LNCAP (cell line): ENCODE data around the gene RANBP3.

Source experiments
- TF ChIP-seq, protein P1 (sequence below): fragments of 450-650 bp; IDR thresholded peaks from 2 replicates; pipeline ENCODE4 v1.5.1; 2017; ENCODE audit warnings: mild to moderate bottlenecking

Gene RANBP3

DNA sequence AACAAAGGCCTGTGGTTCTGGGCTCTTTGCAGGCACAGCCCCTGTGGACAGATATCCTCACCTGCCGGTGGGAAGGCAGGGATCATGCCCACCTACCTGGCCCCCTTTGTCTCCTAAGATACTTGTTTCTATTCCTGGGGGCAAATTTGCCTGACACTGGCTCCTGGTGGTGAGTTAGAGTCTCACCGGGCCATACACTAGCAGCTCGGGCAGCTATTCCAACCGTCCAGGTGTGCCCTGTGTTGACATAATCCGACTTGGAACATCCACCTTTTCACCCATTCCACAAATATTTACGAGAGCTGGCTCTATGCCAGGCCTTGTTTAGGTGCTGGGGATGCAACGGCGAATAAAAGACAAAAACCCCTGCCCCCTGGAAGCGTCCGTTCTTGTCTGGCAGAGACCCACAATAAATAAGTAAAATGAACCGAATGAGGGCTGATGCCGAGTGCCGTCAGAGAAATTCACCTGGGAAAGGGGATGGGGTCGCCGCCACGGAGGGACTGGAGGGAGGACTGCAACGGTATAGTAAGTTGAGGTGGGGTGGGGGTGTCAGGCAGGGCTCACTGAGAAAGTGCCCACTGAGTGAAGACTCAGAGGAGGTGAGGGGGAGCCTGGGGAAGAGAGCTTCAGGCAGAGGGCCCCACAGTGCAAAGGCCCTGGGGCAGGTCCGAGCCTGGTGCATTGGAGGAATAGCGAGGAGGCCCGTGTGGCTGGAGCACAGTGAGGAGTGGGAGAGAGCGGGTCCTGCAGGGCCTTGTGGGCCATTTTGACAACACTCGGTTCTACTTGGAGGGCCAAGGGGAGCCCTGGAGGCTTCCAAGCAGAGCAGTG, 43.2 kb upstream of the RANBP3 start:
- TF ChIP-seq, protein P1, sequence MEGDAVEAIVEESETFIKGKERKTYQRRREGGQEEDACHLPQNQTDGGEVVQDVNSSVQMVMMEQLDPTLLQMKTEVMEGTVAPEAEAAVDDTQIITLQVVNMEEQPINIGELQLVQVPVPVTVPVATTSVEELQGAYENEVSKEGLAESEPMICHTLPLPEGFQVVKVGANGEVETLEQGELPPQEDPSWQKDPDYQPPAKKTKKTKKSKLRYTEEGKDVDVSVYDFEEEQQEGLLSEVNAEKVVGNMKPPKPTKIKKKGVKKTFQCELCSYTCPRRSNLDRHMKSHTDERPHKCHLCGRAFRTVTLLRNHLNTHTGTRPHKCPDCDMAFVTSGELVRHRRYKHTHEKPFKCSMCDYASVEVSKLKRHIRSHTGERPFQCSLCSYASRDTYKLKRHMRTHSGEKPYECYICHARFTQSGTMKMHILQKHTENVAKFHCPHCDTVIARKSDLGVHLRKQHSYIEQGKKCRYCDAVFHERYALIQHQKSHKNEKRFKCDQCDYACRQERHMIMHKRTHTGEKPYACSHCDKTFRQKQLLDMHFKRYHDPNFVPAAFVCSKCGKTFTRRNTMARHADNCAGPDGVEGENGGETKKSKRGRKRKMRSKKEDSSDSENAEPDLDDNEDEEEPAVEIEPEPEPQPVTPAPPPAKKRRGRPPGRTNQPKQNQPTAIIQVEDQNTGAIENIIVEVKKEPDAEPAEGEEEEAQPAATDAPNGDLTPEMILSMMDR = peak; percentile 22; the same call in 1 of the 2 replicates

DNA sequence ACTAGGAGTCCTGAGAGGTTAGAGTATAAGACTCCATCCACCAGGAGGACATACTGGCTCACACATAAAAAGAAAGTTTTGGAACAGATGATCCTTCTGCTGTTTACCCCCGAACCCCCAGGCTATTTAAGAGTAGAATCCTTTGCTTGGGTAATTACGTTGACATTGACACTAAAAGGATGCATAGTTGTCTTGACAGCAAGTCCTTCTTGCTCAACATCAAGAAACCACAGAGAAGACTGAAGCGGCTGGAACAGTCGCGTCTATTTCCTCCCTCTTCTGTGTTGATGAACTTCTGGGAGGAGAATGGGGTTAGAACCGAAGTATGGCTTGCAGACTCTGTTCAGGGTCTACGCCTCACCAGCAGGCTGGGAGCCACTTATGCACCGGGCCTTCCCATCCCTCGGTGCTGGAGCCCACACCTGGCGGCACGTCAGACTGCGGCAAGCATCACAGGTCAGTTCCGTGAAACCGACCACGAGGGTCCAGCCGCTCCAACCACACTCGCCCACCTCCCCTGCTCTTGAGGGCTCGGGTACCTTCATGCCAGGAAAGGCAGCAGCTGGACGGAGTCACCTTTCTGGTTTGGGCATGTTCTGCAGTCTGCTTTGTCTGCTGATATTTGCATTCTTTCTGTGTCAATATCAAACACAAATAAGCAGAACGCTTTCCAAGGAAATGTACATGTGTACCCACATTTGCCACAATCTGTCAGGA, 42.4 kb upstream of the RANBP3 start:
- TF ChIP-seq, protein P1 = no peak

DNA sequence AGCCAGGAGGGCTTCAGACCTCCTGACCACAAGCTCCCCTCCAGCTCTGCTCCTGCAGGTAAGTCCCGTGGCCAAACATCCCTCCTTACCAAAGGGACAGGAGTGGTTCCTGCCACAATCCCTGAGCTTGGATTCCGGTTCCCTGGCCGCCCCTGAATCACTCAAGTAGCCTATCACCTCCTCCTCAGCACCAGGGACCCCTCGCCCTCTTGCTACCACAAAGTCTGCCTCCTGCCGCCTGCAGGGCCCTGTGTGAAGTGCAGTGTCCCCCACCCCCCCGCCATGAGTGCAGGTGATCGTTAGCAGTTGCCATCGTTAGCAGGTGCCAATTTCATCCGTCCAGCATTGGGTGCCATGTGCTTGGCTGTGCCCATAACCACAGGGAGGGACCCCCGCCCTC, 40.8 kb upstream of the RANBP3 start:
- TF ChIP-seq, protein P1 = no peak

DNA sequence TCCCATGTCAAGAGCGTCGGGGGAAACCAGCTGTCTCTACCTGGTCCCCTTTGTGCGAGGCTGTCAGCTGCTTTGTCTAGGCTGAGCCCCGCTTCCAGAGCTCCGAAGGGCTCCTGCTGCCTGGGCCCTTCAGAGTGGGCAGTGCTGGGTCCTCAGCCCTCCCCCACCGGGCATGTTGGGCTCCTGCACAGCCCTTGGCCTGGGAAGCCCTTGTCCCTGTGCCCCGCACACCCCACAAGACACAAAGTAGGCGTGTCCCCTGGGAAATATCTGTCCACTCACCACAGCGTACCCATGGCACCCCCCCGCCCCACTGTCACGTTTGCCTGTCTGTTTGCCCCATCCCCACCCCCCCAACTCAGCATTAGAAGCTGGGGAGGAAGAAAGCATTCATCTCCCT, 39.6 kb upstream of the RANBP3 start:
- TF ChIP-seq, protein P1 = no peak

DNA sequence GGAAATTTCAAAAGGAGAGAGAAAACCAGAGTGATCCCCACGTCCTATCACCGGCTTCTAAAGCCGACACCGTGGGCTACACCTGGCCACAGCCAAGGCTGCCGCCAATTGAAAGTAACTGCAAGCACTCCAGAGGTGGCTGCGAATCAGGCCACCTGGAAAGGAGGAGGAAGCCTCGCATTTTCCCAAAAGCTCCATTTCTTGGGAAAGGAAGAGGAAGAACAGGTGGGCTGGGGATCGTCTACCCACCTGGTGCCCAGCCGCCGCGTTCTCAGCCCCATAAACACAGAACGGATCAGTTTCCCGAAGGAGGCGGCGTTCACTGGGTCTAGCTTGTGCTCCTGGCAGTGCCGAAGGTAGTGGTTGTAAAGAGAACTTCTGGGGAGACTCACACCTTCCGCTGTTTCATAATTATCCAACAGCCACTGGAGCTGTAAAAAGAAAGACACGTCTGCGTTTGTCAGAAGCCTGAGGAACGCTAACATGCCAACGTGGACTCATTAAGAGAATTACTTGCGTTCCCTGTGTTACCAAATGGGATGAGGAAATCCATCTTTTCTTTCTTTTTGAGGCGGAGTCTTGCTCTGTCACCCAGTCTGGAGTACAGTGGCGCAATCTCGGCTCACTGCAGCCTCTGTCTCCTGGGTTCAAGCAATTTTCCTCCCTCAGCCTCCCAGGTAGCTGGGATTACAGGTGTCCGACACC, 38.1 kb upstream of the RANBP3 start:
- TF ChIP-seq, protein P1 = no peak

DNA sequence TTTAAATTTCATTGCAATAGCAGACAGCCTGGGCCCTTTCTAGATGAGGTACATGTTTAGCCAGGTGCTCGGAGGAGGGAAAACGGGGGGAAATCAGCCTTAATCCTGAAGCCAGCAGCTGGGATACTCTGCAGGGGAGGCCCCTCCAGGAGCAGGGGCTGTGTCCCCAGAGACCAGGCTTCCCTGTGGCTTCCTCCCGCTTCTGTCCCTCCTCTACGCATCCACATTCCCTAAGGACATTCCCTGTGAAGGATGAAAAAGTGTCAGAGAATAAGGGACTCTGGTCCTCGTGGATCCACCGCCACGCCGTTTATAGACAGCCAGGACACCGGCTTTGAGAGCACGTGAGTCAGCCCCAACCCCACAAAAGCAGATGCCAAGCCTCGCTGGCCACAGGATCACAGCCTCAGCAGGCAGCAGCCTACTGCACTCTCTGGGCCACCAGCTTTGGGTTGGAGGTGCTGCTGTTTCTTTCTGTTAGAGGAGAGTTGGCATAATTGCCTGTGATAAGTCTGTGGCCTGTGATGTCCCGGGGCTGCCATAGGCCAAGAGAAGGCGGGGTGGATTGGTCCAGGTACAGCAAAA, 36.7 kb upstream of the RANBP3 start:
- TF ChIP-seq, protein P1 = no peak
